ENCODE measurements around the gene RMRP.
A peak's percentile ranks its signal among the peaks of the same experiment; 100 is the strongest.

The RMRP gene

GRCh38 chr9:35675732-35676392 lies 18.0 kb upstream of the RMRP start:
- TF ChIP-seq CTCF (IDR thresholded peaks at IDR 0.05; ENCODE audit: insufficient read depth, low read length, missing control alignments), result peak; percentile 37
- H3K4me3 ChIP-seq (ENCODE audit: low read depth, low read length), result peak overlapping the region; percentile 56
- POLR2A ChIA-PET, result interaction anchor here (1.0 to 3.6 kb wide), 3 partner anchors 10 to 14 kb away, joined by 3 to 28 read pairs (median 6); partner anchors contain the start of gene TPM2
- CTCF ChIA-PET, result interaction anchor here (1.0 to 5.0 kb wide), 8 partner anchors 8 to 56 kb away, joined by 3 to 27 read pairs (median 5); partner anchors contain the start of genes ARHGEF39, CCDC107, CREB3 and RMRP
- DNase-seq (ENCODE audit: low read depth, low spot score), result no peak

DNA sequence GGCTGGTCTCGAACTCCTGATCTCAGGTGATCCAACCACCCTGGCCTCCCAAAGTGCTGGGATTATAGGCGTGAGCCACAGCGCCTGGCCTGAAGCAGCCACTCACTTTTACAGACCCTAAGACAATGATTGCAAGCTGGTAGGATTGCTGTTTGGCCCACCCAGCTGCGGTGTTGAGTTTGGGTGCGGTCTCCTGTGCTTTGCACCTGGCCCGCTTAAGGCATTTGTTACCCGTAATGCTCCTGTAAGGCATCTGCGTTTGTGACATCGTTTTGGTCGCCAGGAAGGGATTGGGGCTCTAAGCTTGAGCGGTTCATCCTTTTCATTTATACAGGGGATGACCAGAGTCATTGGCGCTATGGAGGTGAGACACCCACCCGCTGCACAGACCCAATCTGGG lies 17.4 kb upstream of the RMRP start:
- ChIA-PET CTCF (interaction anchor here (1.0 to 5.0 kb wide), 7 partner anchors 9 to 57 kb away, joined by 3 to 27 read pairs (median 5); partner anchors contain the start of genes ARHGEF39, CCDC107, CREB3 and RMRP), POLR2A (interaction anchor here (0.7 to 3.6 kb wide), 3 partner anchors 10 to 17 kb away, joined by 4 to 28 read pairs (median 6); partner anchors contain the start of gene TPM2)
- TF ChIP-seq CTCF (IDR thresholded peaks at IDR 0.05; ENCODE audit: insufficient read depth, low read length, missing control alignments), result no peak
- peak overlapping the region; percentile 56; the same call in 1 of the 2 replicates for H3K4me3 ChIP-seq (ENCODE audit: low read depth, low read length)
- no peak for DNase-seq (ENCODE audit: low read depth, low spot score)

GRCh38 chr9:35674025-35674361 lies 16.2 kb upstream of the RMRP start:
- no peak overlapping the region for H3K4me3 ChIP-seq (ENCODE audit: low read depth, low read length)
- ChIA-PET CTCF (interaction anchor here (1.0 to 5.4 kb wide), 5 partner anchors 9 to 26 kb away, joined by 3 to 41 read pairs (median 11); partner anchors contain the start of gene ARHGEF39), POLR2A (interaction anchor here (3.6 kb wide), 1 partner anchor 12 kb away, joined by 28 read pairs; no protein-coding TSS in a partner anchor)
- no peak for TF ChIP-seq CTCF (IDR thresholded peaks at IDR 0.05; ENCODE audit: insufficient read depth, low read length, missing control alignments)
- no peak for DNase-seq (ENCODE audit: low read depth, low spot score)

DNA sequence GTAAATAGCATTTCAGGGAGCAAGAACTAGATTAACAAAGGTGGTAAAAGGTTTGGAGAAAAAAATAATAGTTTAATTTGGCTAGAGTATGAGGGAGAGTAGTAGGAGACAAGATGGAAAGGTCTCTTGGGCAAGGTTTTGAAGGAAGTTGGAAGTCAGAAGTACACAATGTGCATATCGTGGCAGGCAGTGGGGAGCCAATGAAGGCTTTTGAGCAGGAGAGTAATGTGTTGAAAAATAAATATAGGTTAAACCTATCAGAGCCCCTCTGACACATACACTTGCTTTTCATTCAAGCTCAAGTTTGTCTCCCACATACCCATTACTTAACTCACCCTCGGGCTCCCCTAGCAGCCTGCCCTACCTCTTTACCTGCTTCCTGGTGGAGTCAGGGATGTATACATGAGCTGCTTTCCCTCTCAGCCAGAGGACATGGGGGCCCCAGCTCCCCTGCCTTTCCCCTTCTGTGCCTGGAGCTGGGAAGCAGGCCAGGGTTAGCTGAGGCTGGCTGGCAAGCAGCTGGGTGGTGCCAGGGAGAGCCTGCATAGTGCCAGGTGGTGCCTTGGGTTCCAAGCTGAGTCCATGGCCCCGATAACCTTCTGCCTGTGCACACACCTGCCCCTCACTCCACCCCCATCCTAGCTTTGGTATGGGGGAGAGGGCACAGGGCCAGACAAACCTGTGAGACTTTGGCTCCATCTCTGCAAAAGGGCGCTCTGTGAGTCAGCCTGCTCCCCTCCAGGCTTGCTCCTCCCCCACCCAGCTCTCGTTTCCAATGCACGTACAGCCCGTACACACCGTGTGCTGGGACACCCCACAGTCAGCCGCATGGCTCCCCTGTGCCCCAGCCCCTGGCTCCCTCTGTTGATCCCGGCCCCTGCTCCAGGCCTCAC lies 15.6 kb upstream of the RMRP start, which contains the start of gene CA9:
Gene CA9, plus strand, starts transcription at position 797 of the 893 bp plus-strand sequence. Its CDS starts 32 bp downstream, at position 829.
- H3K4me3 ChIP-seq (ENCODE audit: low read depth, low read length), result no peak within 1 kb of the TSS
- DNase-seq (ENCODE audit: low read depth, low spot score), result no peak
- ChIA-PET CTCF (interaction anchor here (0.8 to 5.4 kb wide), 5 partner anchors 8 to 70 kb away, joined by 3 to 41 read pairs (median 4); partner anchors contain the start of gene ARHGEF39), POLR2A (interaction anchor here (3.6 kb wide), 1 partner anchor 12 kb away, joined by 28 read pairs; no protein-coding TSS in a partner anchor)
- no peak for TF ChIP-seq CTCF (IDR thresholded peaks at IDR 0.05; ENCODE audit: insufficient read depth, low read length, missing control alignments)

- TF ChIP-seq CTCF (IDR thresholded peaks at IDR 0.05; ENCODE audit: insufficient read depth, low read length, missing control alignments), result no peak
- ChIA-PET POLR2A (interaction anchor here (0.6 to 1.9 kb wide), 4 partner anchors 11 to 22 kb away, joined by 3 to 11 read pairs (median 3); partner anchors contain the start of gene TPM2), CTCF (interaction anchor here (0.7 to 5.4 kb wide), 6 partner anchors 8 to 52 kb away, joined by 3 to 41 read pairs (median 3); no protein-coding TSS in a partner anchor)
- no peak overlapping the region for H3K4me3 ChIP-seq (ENCODE audit: low read depth, low read length)
- DNase-seq (ENCODE audit: low read depth, low spot score), result no peak
These were observed 11.7 kb upstream of the RMRP start for GRCh38 chr9:35669331-35670145.
